ENCODE results near the gene EXOC2. TPM values are rescaled to one million over a fixed set of nuclear protein-coding genes. Genes with fewer than 3 reads are reported as not detected.

Gene EXOC2
- total RNA-seq, 1 donor from 2014 or later, result 30.1 TPM

GRCh38 chr6:558089-558488 lies 134.8 kb downstream of the EXOC2 start:
- H3K9me3 Mint-ChIP-seq (ENCODE audit: unreplicated experiment), result no peaks in the 10 kb centered on the region
- no peak overlapping the region for H3K4me3 Mint-ChIP-seq (ENCODE audit: unreplicated experiment)
- peaks cover 6% of the 10 kb centered on the region for H3K4me1 Mint-ChIP-seq (ENCODE audit: unreplicated experiment)
- H3K27me3 Mint-ChIP-seq (ENCODE audit: unreplicated experiment), result no peaks in the 10 kb centered on the region
- peaks cover 40% of the 10 kb centered on the region for H3K36me3 Mint-ChIP-seq (ENCODE audit: unreplicated experiment)
- H3K27ac Mint-ChIP-seq (ENCODE audit: unreplicated experiment), result no peak overlapping the region
- TF ChIP-seq CTCF (IDR thresholded peaks at IDR 0.05), result peak; percentile 53
- DNase-seq (ENCODE audit: extremely low spot score, unreplicated experiment), result no peak

- H3K9me3 Mint-ChIP-seq (ENCODE audit: unreplicated experiment), result no peaks in the 10 kb centered on the region
- no peak for TF ChIP-seq CTCF (IDR thresholded peaks at IDR 0.05)
- H3K4me1 Mint-ChIP-seq (ENCODE audit: unreplicated experiment), result peaks cover 21% of the 10 kb centered on the region
- no peaks in the 10 kb centered on the region for H3K27me3 Mint-ChIP-seq (ENCODE audit: unreplicated experiment)
- DNase-seq (ENCODE audit: extremely low spot score, unreplicated experiment), result no peak
- no peak overlapping the region for H3K4me3 Mint-ChIP-seq (ENCODE audit: unreplicated experiment)
- H3K36me3 Mint-ChIP-seq (ENCODE audit: unreplicated experiment), result peaks cover 26% of the 10 kb centered on the region
- H3K27ac Mint-ChIP-seq (ENCODE audit: unreplicated experiment), result peak overlapping the region; percentile 65
These were observed 141.0 kb downstream of the EXOC2 start for GRCh38 chr6:551829-552350.

GRCh38 chr6:551405-551804 lies 141.5 kb downstream of the EXOC2 start:
- Mint-ChIP-seq H3K4me1 (ENCODE audit: unreplicated experiment) (peaks cover 21% of the 10 kb centered on the region), H3K27ac (ENCODE audit: unreplicated experiment) (peak overlapping the region; percentile 65), H3K4me3 (ENCODE audit: unreplicated experiment) (no peak overlapping the region), H3K27me3 (ENCODE audit: unreplicated experiment) (no peaks in the 10 kb centered on the region), H3K9me3 (ENCODE audit: unreplicated experiment) (no peaks in the 10 kb centered on the region), H3K36me3 (ENCODE audit: unreplicated experiment) (peaks cover 21% of the 10 kb centered on the region)
- TF ChIP-seq CTCF (IDR thresholded peaks at IDR 0.05), result peak; percentile 47
- no peak for DNase-seq (ENCODE audit: extremely low spot score, unreplicated experiment)

GRCh38 chr6:549906-550305 lies 143.0 kb downstream of the EXOC2 start:
- H3K27ac Mint-ChIP-seq (ENCODE audit: unreplicated experiment), result no peak overlapping the region
- no peaks in the 10 kb centered on the region for H3K27me3 Mint-ChIP-seq (ENCODE audit: unreplicated experiment)
- H3K4me1 Mint-ChIP-seq (ENCODE audit: unreplicated experiment), result peaks cover 21% of the 10 kb centered on the region
- peaks cover 10% of the 10 kb centered on the region for H3K36me3 Mint-ChIP-seq (ENCODE audit: unreplicated experiment)
- DNase-seq (ENCODE audit: extremely low spot score, unreplicated experiment), result no peak
- TF ChIP-seq CTCF (IDR thresholded peaks at IDR 0.05), result no peak
- no peaks in the 10 kb centered on the region for H3K9me3 Mint-ChIP-seq (ENCODE audit: unreplicated experiment)
- H3K4me3 Mint-ChIP-seq (ENCODE audit: unreplicated experiment), result no peak overlapping the region

GRCh38 chr6:548517-548916 lies 144.4 kb downstream of the EXOC2 start:
- H3K27ac Mint-ChIP-seq (ENCODE audit: unreplicated experiment), result no peak overlapping the region
- peaks cover 21% of the 10 kb centered on the region for H3K4me1 Mint-ChIP-seq (ENCODE audit: unreplicated experiment)
- no peaks in the 10 kb centered on the region for H3K27me3 Mint-ChIP-seq (ENCODE audit: unreplicated experiment)
- no peak for TF ChIP-seq CTCF (IDR thresholded peaks at IDR 0.05)
- peaks cover 20% of the 10 kb centered on the region for H3K36me3 Mint-ChIP-seq (ENCODE audit: unreplicated experiment)
- H3K9me3 Mint-ChIP-seq (ENCODE audit: unreplicated experiment), result no peaks in the 10 kb centered on the region
- no peak overlapping the region for H3K4me3 Mint-ChIP-seq (ENCODE audit: unreplicated experiment)
- no peak for DNase-seq (ENCODE audit: extremely low spot score, unreplicated experiment)

Data from osteocyte (in vitro differentiated cells).